Activated T-helper 2 cell treated with anti-CD3 and anti-CD28 coated beads, Interferon-gamma antibody, Interleukin-2, Interleukin-4, amounts not matched to agents 10 μg/mL and 5 μg/mL and 100 μg/mL, durations not matched to agents 14 hours and 24 hours and 36 hours (primary cell): ENCODE results near the gene F2R. TPM values are rescaled to one million over a fixed set of nuclear protein-coding genes. Genes with fewer than 3 reads are reported as not detected.

ENCODE experiments used
- DNase-seq: peaks from one replicate; pipeline ENCODE4 v3.0.0; 2021; ENCODE audit warnings: low spot score
- H3K27ac Mint-ChIP-seq: one replicate; pipeline ENCODE4 v1.8.0; 2021; ENCODE audit warnings: mixed read lengths
- H3K27me3 Mint-ChIP-seq: one replicate; pipeline ENCODE4 v1.8.0; 2021; ENCODE audit warnings: low read depth, mixed read lengths
- H3K36me3 Mint-ChIP-seq: one replicate; pipeline ENCODE4 v1.8.0; 2021; ENCODE audit warnings: low read depth, mixed read lengths
- H3K4me1 Mint-ChIP-seq: one replicate; pipeline ENCODE4 v1.8.0; 2021; ENCODE audit warnings: low read depth, mixed read lengths
- H3K4me3 Mint-ChIP-seq: one replicate; pipeline ENCODE4 v1.8.0; 2021; ENCODE audit warnings: low read depth, mild to moderate bottlenecking, moderate library complexity, mixed read lengths
- H3K9me3 Mint-ChIP-seq: one replicate; pipeline ENCODE4 v1.8.0; 2021; ENCODE audit warnings: mixed read lengths
- intact Hi-C: fragments of 100-400 bp; cut with micrococcal nuclease; formaldehyde crosslinking; loops from one replicate; pipeline ENCODE4 v1.15.1; 2023
- total RNA-seq: library from RNA; stranded (reverse); gene quantifications from 2 replicates; pipeline ENCODE4 v1.2.3, GENCODE V29; 2022

F2R gene
- total RNA-seq, 1 donor from 2014 or later = 3.3 TPM

GRCh38 chr5:76781775-76782174, 65.8 kb downstream of the F2R start:
- peaks cover 9% of the 10 kb centered on the region for H3K27me3 Mint-ChIP-seq
- DNase-seq = no peak
- intact Hi-C loops = no loop called here
- no peak overlapping the region for H3K4me3 Mint-ChIP-seq
- H3K36me3 Mint-ChIP-seq = no peaks in the 10 kb centered on the region
- H3K9me3 Mint-ChIP-seq = no peaks in the 10 kb centered on the region
- no peak overlapping the region for H3K27ac Mint-ChIP-seq
- H3K4me1 Mint-ChIP-seq = no peaks in the 10 kb centered on the region

GRCh38 chr5:76782444-76782843, 66.5 kb downstream of the F2R start:
- intact Hi-C loops = no loop called here
- peaks cover 9% of the 10 kb centered on the region for H3K27me3 Mint-ChIP-seq
- no peaks in the 10 kb centered on the region for H3K4me1 Mint-ChIP-seq
- H3K9me3 Mint-ChIP-seq = no peaks in the 10 kb centered on the region
- no peak for DNase-seq
- no peak overlapping the region for H3K27ac Mint-ChIP-seq
- no peak overlapping the region for H3K4me3 Mint-ChIP-seq
- no peaks in the 10 kb centered on the region for H3K36me3 Mint-ChIP-seq

Other genes starting within 250 kb of the F2R start
- gene F2RL2, start 92.7 kb upstream of the F2R start, total RNA-seq = 0.05 and 0.09 TPM in 2 replicates
- gene F2RL1, start 102.9 kb downstream of the F2R start, total RNA-seq = 0.09 and 0.16 TPM in 2 replicates
- 0.99 and 1.1 TPM in 2 replicates for gene S100Z, start 133.9 kb downstream of the F2R start, total RNA-seq
- gene CRHBP, start 236.9 kb downstream of the F2R start, total RNA-seq = 0.09 TPM in 1 of 2 replicates, not detected in the other